Measurements from ENCODE around the gene NRXN3.

NRXN3 gene

GRCh38 chr14:78576437-78577166, 406.4 kb downstream of the NRXN3 start:
- no peak for DNase-seq (ENCODE audit: low read depth in 2 of 2, low spot score in 1 of 2)

GRCh38 chr14:78581229-78581628, 411.1 kb downstream of the NRXN3 start:
- DNase-seq (ENCODE audit: low read depth in 2 of 2, low spot score in 1 of 2) = no peak

GRCh38 chr14:78586681-78587080, 416.5 kb downstream of the NRXN3 start:
- no peak for DNase-seq (ENCODE audit: low read depth in 2 of 2, low spot score in 1 of 2)

GRCh38 chr14:78588906-78589305, 418.7 kb downstream of the NRXN3 start:
- DNase-seq (ENCODE audit: low read depth in 2 of 2, low spot score in 1 of 2) = no peak

- DNase-seq (ENCODE audit: low read depth in 2 of 2, low spot score in 1 of 2) = no peak
Observed at GRCh38 chr14:78592616-78593219, 422.5 kb downstream of the NRXN3 start.

- DNase-seq (ENCODE audit: low read depth in 2 of 2, low spot score in 1 of 2) = no peak
Observed at GRCh38 chr14:78593949-78594348, 423.8 kb downstream of the NRXN3 start.

GRCh38 chr14:78595797-78596196, 425.6 kb downstream of the NRXN3 start:
- DNase-seq (ENCODE audit: low read depth in 2 of 2, low spot score in 1 of 2) = no peak

- no peak for DNase-seq (ENCODE audit: low read depth in 2 of 2, low spot score in 1 of 2)
Observed at GRCh38 chr14:78598046-78598920, 428.1 kb downstream of the NRXN3 start.

GRCh38 chr14:78605025-78605762, 435.0 kb downstream of the NRXN3 start:
- no peak for DNase-seq (ENCODE audit: low read depth in 2 of 2, low spot score in 1 of 2)

GRCh38 chr14:78605897-78606500, 435.8 kb downstream of the NRXN3 start:
- no peak for DNase-seq (ENCODE audit: low read depth in 2 of 2, low spot score in 1 of 2)

GRCh38 chr14:78608998-78609787, 439.0 kb downstream of the NRXN3 start:
- DNase-seq (ENCODE audit: low read depth in 2 of 2, low spot score in 1 of 2) = no peak

GRCh38 chr14:78610994-78611393, 440.8 kb downstream of the NRXN3 start:
- DNase-seq (ENCODE audit: low read depth in 2 of 2, low spot score in 1 of 2) = no peak

- DNase-seq (ENCODE audit: low read depth in 2 of 2, low spot score in 1 of 2) = no peak
Observed at GRCh38 chr14:78611796-78612571, 441.8 kb downstream of the NRXN3 start.

GRCh38 chr14:78612666-78613065, 442.5 kb downstream of the NRXN3 start:
- DNase-seq (ENCODE audit: low read depth in 2 of 2, low spot score in 1 of 2) = no peak

GRCh38 chr14:78614593-78614992, 444.4 kb downstream of the NRXN3 start:
- no peak for DNase-seq (ENCODE audit: low read depth in 2 of 2, low spot score in 1 of 2)

GRCh38 chr14:78617735-78618134, 447.6 kb downstream of the NRXN3 start:
- no peak for DNase-seq (ENCODE audit: low read depth in 2 of 2, low spot score in 1 of 2)

GRCh38 chr14:78618368-78618767, 448.2 kb downstream of the NRXN3 start:
- no peak for DNase-seq (ENCODE audit: low read depth in 2 of 2, low spot score in 1 of 2)

GRCh38 chr14:78627114-78627513, 456.9 kb downstream of the NRXN3 start:
- no peak for DNase-seq (ENCODE audit: low read depth in 2 of 2, low spot score in 1 of 2)

- no peak for DNase-seq (ENCODE audit: low read depth in 2 of 2, low spot score in 1 of 2)
Observed at GRCh38 chr14:78631551-78631950, 461.4 kb downstream of the NRXN3 start.

All from stimulated activated CD8-positive, alpha-beta memory T cell treated with anti-CD3 and anti-CD28 coated beads, Interleukin-4, amount 100 ng/mL, for 1 hour (primary cell).